Stimulated activated CD4-positive, alpha-beta T cell treated with anti-CD3 and anti-CD28 coated beads, Interleukin-12 subunit alpha, Interleukin-12 subunit beta, amount 100 ng/mL, for 48 hours (primary cell): ENCODE data around the gene SCG5.

Experiments
- DNase-seq, 3 donors: peaks; one replicate each; pipeline ENCODE4 v3.0.0-alpha.2; 2020; ENCODE audit warnings: low read depth in 2 of 3, low spot score in 1 of 3

SCG5 gene

GRCh38 chr15:32690941-32691688 lies 49.6 kb downstream of the SCG5 start:
- DNase-seq: no peak

- DNase-seq: no peak
Observed at GRCh38 chr15:32691689-32692038, 50.2 kb downstream of the SCG5 start.

- DNase-seq: no peak
Observed at GRCh38 chr15:32692286-32692685, 50.8 kb downstream of the SCG5 start.

GRCh38 chr15:32694222-32694983 lies 52.9 kb downstream of the SCG5 start:
- DNase-seq: no peak

- DNase-seq: no peak
Observed at GRCh38 chr15:32698773-32699390, 57.4 kb downstream of the SCG5 start.

GRCh38 chr15:32700501-32701150 lies 59.1 kb downstream of the SCG5 start:
- no peak for DNase-seq

- no peak for DNase-seq
Observed at GRCh38 chr15:32701863-32702262, 60.4 kb downstream of the SCG5 start.

GRCh38 chr15:32704395-32704981 lies 63.0 kb downstream of the SCG5 start:
- DNase-seq: no peak

- DNase-seq: no peak
Observed at GRCh38 chr15:32705446-32705845, 63.9 kb downstream of the SCG5 start.

GRCh38 chr15:32706704-32707103 lies 65.2 kb downstream of the SCG5 start:
- no peak for DNase-seq

GRCh38 chr15:32707436-32707835 lies 65.9 kb downstream of the SCG5 start:
- DNase-seq: no peak

GRCh38 chr15:32709295-32710033 lies 68.0 kb downstream of the SCG5 start:
- DNase-seq: no peak

- no peak for DNase-seq
Observed at GRCh38 chr15:32715276-32715675, 73.8 kb downstream of the SCG5 start.

GRCh38 chr15:32716216-32716914 lies 74.9 kb downstream of the SCG5 start:
- no peak for DNase-seq

- DNase-seq: no peak
Observed at GRCh38 chr15:32716915-32717425, 75.5 kb downstream of the SCG5 start.

- DNase-seq: no peak
Observed at GRCh38 chr15:32717426-32718226, 76.1 kb downstream of the SCG5 start, which contains the start of gene GREM1. TSS of gene GREM1 (plus strand) at chr15:32718004. CDS start at chr15:32730691, 12,687 bp downstream.

GRCh38 chr15:32718227-32718820 lies 76.8 kb downstream of the SCG5 start:
- no peak for DNase-seq
